ENCODE measurements around the gene ZBTB20. TPM values are rescaled to one million over a fixed set of nuclear protein-coding genes. Genes with fewer than 3 reads are reported as not detected.

ZBTB20 gene
- total and polyA plus RNA-seq, 4 donors: 0.88 to 83.2 (median 20.4) TPM

DNA sequence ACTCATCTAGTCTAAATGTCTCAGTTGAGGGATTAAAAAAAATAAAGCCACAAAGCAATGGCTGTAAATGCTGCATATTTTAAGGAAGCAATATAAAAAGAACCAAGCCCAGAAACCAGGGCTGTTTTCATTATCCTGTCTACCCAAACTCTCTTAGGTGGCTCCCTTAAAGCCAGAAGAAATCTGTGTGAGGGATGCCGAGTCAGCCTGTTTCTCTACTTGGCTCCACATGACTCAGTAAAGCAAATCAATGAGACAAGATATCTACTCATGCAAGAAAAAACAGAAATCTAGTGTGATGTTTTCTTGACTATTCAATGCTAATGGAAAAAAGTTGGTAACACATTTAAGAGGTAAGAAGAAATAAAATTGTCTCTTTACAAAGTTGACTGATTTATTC, 296.2 kb downstream of the ZBTB20 start:
- no peak overlapping the region for H3K4me3 ChIP-seq (ENCODE audit: low read depth in 1 of 3, low read length in 3 of 3)
- H3K27me3 ChIP-seq (ENCODE audit: control insufficient read depth in 4 of 4, insufficient read depth in 4 of 4, low read length in 3 of 4): no peaks in the 10 kb centered on the region
- peaks cover 0 to 2% (median 0%) of the 10 kb centered on the region in 4 donors for H3K36me3 ChIP-seq (ENCODE audit: control insufficient read depth in 4 of 4, insufficient read depth in 3 of 4, low read depth in 1 of 4, low read length in 3 of 4)
- H3K4me1 ChIP-seq (ENCODE audit: control insufficient read depth in 4 of 4, insufficient read depth in 4 of 4, low read length in 3 of 4): peaks cover 4 to 30% (median 21%) of the 10 kb centered on the region in 4 donors
- H3K9me3 ChIP-seq (ENCODE audit: control insufficient read depth in 4 of 4, low read length in 3 of 4): no peaks in the 10 kb centered on the region
- 72% methylated on average over 1 of the region's 1 CpG for WGBS
- no peak overlapping the region for H3K27ac ChIP-seq (ENCODE audit: low read depth in 1 of 2, low read length in 2 of 2)
- TF ChIP-seq SP1 (IDR thresholded peaks at IDR 0.05): no peak
- no peak for TF ChIP-seq TAF1 (conservative IDR thresholded peaks at IDR 0.05)
- no peak for TF ChIP-seq NR2F2 (IDR thresholded peaks at IDR 0.05)
- TF ChIP-seq, protein P1, sequence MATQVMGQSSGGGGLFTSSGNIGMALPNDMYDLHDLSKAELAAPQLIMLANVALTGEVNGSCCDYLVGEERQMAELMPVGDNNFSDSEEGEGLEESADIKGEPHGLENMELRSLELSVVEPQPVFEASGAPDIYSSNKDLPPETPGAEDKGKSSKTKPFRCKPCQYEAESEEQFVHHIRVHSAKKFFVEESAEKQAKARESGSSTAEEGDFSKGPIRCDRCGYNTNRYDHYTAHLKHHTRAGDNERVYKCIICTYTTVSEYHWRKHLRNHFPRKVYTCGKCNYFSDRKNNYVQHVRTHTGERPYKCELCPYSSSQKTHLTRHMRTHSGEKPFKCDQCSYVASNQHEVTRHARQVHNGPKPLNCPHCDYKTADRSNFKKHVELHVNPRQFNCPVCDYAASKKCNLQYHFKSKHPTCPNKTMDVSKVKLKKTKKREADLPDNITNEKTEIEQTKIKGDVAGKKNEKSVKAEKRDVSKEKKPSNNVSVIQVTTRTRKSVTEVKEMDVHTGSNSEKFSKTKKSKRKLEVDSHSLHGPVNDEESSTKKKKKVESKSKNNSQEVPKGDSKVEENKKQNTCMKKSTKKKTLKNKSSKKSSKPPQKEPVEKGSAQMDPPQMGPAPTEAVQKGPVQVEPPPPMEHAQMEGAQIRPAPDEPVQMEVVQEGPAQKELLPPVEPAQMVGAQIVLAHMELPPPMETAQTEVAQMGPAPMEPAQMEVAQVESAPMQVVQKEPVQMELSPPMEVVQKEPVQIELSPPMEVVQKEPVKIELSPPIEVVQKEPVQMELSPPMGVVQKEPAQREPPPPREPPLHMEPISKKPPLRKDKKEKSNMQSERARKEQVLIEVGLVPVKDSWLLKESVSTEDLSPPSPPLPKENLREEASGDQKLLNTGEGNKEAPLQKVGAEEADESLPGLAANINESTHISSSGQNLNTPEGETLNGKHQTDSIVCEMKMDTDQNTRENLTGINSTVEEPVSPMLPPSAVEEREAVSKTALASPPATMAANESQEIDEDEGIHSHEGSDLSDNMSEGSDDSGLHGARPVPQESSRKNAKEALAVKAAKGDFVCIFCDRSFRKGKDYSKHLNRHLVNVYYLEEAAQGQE (IDR thresholded peaks at IDR 0.05): no peak
- TF ChIP-seq, protein P2, sequence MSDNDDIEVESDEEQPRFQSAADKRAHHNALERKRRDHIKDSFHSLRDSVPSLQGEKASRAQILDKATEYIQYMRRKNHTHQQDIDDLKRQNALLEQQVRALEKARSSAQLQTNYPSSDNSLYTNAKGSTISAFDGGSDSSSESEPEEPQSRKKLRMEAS (IDR thresholded peaks at IDR 0.05): no peak
- no peak for TF ChIP-seq JUND (IDR thresholded peaks at IDR 0.05)
- TF ChIP-seq GABPA (IDR thresholded peaks at IDR 0.05 in 1 of 2, conservative IDR thresholded peaks at IDR 0.05 in 1 of 2): no peak
- TF ChIP-seq EGR1 (IDR thresholded peaks at IDR 0.05; ENCODE audit: low read depth in 2 of 2): no peak
- no peak for TF ChIP-seq RXRA (IDR thresholded peaks at IDR 0.05)
- TF ChIP-seq, protein P3, sequence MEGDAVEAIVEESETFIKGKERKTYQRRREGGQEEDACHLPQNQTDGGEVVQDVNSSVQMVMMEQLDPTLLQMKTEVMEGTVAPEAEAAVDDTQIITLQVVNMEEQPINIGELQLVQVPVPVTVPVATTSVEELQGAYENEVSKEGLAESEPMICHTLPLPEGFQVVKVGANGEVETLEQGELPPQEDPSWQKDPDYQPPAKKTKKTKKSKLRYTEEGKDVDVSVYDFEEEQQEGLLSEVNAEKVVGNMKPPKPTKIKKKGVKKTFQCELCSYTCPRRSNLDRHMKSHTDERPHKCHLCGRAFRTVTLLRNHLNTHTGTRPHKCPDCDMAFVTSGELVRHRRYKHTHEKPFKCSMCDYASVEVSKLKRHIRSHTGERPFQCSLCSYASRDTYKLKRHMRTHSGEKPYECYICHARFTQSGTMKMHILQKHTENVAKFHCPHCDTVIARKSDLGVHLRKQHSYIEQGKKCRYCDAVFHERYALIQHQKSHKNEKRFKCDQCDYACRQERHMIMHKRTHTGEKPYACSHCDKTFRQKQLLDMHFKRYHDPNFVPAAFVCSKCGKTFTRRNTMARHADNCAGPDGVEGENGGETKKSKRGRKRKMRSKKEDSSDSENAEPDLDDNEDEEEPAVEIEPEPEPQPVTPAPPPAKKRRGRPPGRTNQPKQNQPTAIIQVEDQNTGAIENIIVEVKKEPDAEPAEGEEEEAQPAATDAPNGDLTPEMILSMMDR (IDR thresholded peaks at IDR 0.05; ENCODE audit: low read depth, low read length, missing input control): no peak
- TF ChIP-seq YY1 (IDR thresholded peaks at IDR 0.05): no peak
- no peak for TF ChIP-seq FOXA1 (IDR thresholded peaks at IDR 0.05)
- no peak for TF ChIP-seq HNF4A (conservative IDR thresholded peaks at IDR 0.05)
- TF ChIP-seq, protein P4, sequence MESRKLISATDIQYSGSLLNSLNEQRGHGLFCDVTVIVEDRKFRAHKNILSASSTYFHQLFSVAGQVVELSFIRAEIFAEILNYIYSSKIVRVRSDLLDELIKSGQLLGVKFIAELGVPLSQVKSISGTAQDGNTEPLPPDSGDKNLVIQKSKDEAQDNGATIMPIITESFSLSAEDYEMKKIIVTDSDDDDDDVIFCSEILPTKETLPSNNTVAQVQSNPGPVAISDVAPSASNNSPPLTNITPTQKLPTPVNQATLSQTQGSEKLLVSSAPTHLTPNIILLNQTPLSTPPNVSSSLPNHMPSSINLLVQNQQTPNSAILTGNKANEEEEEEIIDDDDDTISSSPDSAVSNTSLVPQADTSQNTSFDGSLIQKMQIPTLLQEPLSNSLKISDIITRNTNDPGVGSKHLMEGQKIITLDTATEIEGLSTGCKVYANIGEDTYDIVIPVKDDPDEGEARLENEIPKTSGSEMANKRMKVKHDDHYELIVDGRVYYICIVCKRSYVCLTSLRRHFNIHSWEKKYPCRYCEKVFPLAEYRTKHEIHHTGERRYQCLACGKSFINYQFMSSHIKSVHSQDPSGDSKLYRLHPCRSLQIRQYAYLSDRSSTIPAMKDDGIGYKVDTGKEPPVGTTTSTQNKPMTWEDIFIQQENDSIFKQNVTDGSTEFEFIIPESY (IDR thresholded peaks at IDR 0.05): no peak
- TF ChIP-seq FOXA2 (IDR thresholded peaks at IDR 0.05): no peak
- TF ChIP-seq, protein P5, sequence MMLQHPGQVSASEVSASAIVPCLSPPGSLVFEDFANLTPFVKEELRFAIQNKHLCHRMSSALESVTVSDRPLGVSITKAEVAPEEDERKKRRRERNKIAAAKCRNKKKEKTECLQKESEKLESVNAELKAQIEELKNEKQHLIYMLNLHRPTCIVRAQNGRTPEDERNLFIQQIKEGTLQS (IDR thresholded peaks at IDR 0.05): no peak
- no peak for TF ChIP-seq RAD21 (IDR thresholded peaks at IDR 0.05)
- TF ChIP-seq HNF4G (IDR thresholded peaks at IDR 0.05): no peak
- H3K9ac ChIP-seq (ENCODE audit: low read depth in 1 of 2, low read length in 2 of 2): no peak overlapping the region
- DNase-seq (ENCODE audit: low spot score): no peak

All from liver (tissue), 9 donors.